ENCODE measurements around the gene GAGE13. TPM values are rescaled to one million over a fixed set of nuclear protein-coding genes. Genes with fewer than 3 reads are reported as not detected.

The GAGE13 gene
- total RNA-seq, 1 experiment from 2014 or later, result not detected

DNA sequence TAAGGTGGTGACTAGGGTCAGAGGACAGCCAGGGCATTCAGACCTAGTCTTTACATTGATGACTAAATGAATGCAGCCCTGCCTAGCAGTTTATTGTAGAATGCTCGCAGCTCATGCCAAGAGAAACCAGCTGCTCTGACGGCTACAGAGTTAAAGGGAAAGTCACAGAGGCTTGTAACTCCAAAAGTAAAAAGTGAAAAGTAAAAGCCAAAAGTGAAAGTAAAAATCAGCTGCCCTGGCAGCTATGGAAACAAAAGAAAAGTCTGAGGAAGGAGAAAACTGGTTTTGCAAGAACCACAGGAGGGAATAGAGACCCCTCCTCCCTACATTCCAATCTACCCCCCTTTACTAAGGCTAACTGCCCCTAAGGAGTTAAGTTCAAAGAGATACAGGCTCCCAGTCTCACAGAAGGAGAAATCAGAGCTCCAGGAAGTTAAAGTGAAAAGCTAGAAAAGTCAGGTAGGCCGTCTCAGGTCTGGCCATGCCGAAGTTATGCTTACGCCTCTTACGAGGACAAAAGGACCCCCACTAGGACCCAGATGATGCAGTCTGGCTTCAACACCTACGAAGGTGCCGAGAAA lies 21.9 kb upstream of the GAGE13 start:
- no peak overlapping the region for H3K4me2 ChIP-seq (ENCODE audit: low read length)
- no peaks in the 10 kb centered on the region for H3K79me2 ChIP-seq (ENCODE audit: insufficient read depth, low read length)
- H4K20me1 ChIP-seq (ENCODE audit: insufficient read depth), result no peaks in the 10 kb centered on the region
- no peaks in the 10 kb centered on the region for H3K36me3 ChIP-seq (ENCODE audit: control insufficient read depth in 1 of 2, insufficient read depth in 2 of 2, low read length in 2 of 2)
- BruUV-seq (replicated peaks), result no TSS peak
- no peak overlapping the region for H3K27ac ChIP-seq (ENCODE audit: low read depth, low read length)
- no peak overlapping the region for H3K4me3 ChIP-seq (replicated peaks in 1 of 2; ENCODE audit: low read depth in 1 of 2, low read length in 2 of 2)
- TF ChIP-seq RAD21 (IDR thresholded peaks at IDR 0.05; ENCODE audit: low read depth) (no peak), CTCF (IDR thresholded peaks at IDR 0.05 in 2 of 3, conservative IDR thresholded peaks at IDR 0.05 in 1 of 3; ENCODE audit: borderline replicate concordance in 1 of 3, insufficient read depth in 1 of 3, low read depth in 2 of 3, low read length in 2 of 3) (no peak), ZNF274 (IDR thresholded peaks at IDR 0.05; ENCODE audit: low read depth, low read length) (no peak), YY1 (IDR thresholded peaks at IDR 0.05; ENCODE audit: extremely low read depth, insufficient replicate concordance, low read depth, low read length) (no peak), SP1 (IDR thresholded peaks at IDR 0.05; ENCODE audit: low read depth) (no peak), EGR1 (IDR thresholded peaks at IDR 0.05; ENCODE audit: low read depth) (no peak), SIN3A (IDR thresholded peaks at IDR 0.05; ENCODE audit: low read depth) (no peak), EZH2 (IDR thresholded peaks at IDR 0.05) (no peak), CBX3 (IDR thresholded peaks at IDR 0.05; ENCODE audit: low read depth) (no peak)
- TF ChIP-seq, protein P1, sequence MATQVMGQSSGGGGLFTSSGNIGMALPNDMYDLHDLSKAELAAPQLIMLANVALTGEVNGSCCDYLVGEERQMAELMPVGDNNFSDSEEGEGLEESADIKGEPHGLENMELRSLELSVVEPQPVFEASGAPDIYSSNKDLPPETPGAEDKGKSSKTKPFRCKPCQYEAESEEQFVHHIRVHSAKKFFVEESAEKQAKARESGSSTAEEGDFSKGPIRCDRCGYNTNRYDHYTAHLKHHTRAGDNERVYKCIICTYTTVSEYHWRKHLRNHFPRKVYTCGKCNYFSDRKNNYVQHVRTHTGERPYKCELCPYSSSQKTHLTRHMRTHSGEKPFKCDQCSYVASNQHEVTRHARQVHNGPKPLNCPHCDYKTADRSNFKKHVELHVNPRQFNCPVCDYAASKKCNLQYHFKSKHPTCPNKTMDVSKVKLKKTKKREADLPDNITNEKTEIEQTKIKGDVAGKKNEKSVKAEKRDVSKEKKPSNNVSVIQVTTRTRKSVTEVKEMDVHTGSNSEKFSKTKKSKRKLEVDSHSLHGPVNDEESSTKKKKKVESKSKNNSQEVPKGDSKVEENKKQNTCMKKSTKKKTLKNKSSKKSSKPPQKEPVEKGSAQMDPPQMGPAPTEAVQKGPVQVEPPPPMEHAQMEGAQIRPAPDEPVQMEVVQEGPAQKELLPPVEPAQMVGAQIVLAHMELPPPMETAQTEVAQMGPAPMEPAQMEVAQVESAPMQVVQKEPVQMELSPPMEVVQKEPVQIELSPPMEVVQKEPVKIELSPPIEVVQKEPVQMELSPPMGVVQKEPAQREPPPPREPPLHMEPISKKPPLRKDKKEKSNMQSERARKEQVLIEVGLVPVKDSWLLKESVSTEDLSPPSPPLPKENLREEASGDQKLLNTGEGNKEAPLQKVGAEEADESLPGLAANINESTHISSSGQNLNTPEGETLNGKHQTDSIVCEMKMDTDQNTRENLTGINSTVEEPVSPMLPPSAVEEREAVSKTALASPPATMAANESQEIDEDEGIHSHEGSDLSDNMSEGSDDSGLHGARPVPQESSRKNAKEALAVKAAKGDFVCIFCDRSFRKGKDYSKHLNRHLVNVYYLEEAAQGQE (IDR thresholded peaks at IDR 0.05; ENCODE audit: low read depth), result no peak
- TF ChIP-seq, protein P2, sequence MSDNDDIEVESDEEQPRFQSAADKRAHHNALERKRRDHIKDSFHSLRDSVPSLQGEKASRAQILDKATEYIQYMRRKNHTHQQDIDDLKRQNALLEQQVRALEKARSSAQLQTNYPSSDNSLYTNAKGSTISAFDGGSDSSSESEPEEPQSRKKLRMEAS (IDR thresholded peaks at IDR 0.05), result no peak
- H3K9me3 ChIP-seq (ENCODE audit: control insufficient read depth in 1 of 2, insufficient read depth in 1 of 2, low read depth in 1 of 2, low read length in 2 of 2), result no peaks in the 10 kb centered on the region
- ChIA-PET CTCF (no interaction called here), POLR2A (no interaction called here), RAD21 (ENCODE audit: low non-redundant PET in 1 of 2, low total read pairs in 2 of 2, uncharacterized antibody in 2 of 2, unreplicated experiment in 2 of 2) (no interaction called here)
- intact Hi-C loops (cut with micrococcal nuclease), result no loop called here
- H2AFZ ChIP-seq (ENCODE audit: low read depth, low read length, poor library complexity, severe bottlenecking), result no peak overlapping the region
- ATAC-seq, result no peak
- H3K9me2 ChIP-seq (ENCODE audit: insufficient read depth), result no peaks in the 10 kb centered on the region
- no peaks in the 10 kb centered on the region for H3K27me3 ChIP-seq (ENCODE audit: insufficient read depth, low read length)
- DNase-seq (ENCODE audit: low read depth, low spot score), result no peak
- H3K9ac ChIP-seq (ENCODE audit: low read length), result no peak overlapping the region
- H3K4me1 ChIP-seq (ENCODE audit: control insufficient read depth in 1 of 2, insufficient read depth in 2 of 2, low read length in 2 of 2), result no peaks in the 10 kb centered on the region
